MM.1S (cell line): Measurements from ENCODE around the gene IL1B.

Experiments
- DNase-seq: peaks from one replicate; pipeline ENCODE4 v3.0.0-alpha.2; 2015
- H2AFZ ChIP-seq: fragments of 300-600 bp; sonication (generic); 2 replicates; pipeline ENCODE4 v1.6.0; 2016; ENCODE audit warnings: antibody characterized with exemption, low read length
- H3F3A ChIP-seq: fragments of 300-600 bp; sonication (generic); 2 replicates; pipeline ENCODE4 v1.6.1; 2016; ENCODE audit warnings: mild to moderate bottlenecking, antibody characterized with exemption, low read length, moderate library complexity, mixed read lengths; ENCODE audit not compliant: insufficient read depth
- H3K27ac ChIP-seq: fragments of 300-600 bp; sonication (generic); 2 replicates; pipeline ENCODE4 v1.5.1; 2016; ENCODE audit warnings: mild to moderate bottlenecking, low read length
- H3K27me3 ChIP-seq: fragments of 300-600 bp; sonication (generic); replicated peaks from 2 replicates; pipeline ENCODE4 v1.6.0; 2016; ENCODE audit warnings: low read length; ENCODE audit not compliant: insufficient read depth
- H3K36me3 ChIP-seq: fragments of 300-600 bp; sonication (generic); replicated peaks from 2 replicates; pipeline ENCODE4 v1.6.1; 2016; ENCODE audit warnings: mild to moderate bottlenecking, low read length, mixed read lengths; ENCODE audit not compliant: insufficient read depth
- H3K4me1 ChIP-seq: fragments of 300-600 bp; sonication (generic); 2 replicates; pipeline ENCODE4 v1.6.1; 2016; ENCODE audit warnings: low read length, mixed read lengths
- H3K4me2 ChIP-seq: fragments of 300-600 bp; sonication (generic); 2 replicates; pipeline ENCODE4 v1.6.0; 2016; ENCODE audit warnings: low read depth, low read length
- H3K4me3 ChIP-seq: fragments of 300-600 bp; sonication (generic); 2 replicates; pipeline ENCODE4 v1.5.1; 2016; ENCODE audit warnings: low read length, mixed read lengths
- H3K79me2 ChIP-seq: fragments of 300-600 bp; sonication (generic); 2 replicates; pipeline ENCODE4 v1.6.1; 2016; ENCODE audit warnings: mixed run types, low read length, mixed read lengths
- H3K9ac ChIP-seq: fragments of 300-600 bp; sonication (generic); 2 replicates; pipeline ENCODE4 v1.6.1; 2016; ENCODE audit warnings: low read length, mixed read lengths
- H3K9me2 ChIP-seq: fragments of 300-600 bp; sonication (generic); replicated peaks from 2 replicates; pipeline ENCODE4 v1.6.1; 2016; ENCODE audit warnings: mild to moderate bottlenecking, low read length, mixed read lengths; ENCODE audit not compliant: insufficient read depth
- H3K9me3 ChIP-seq: fragments of 300-600 bp; sonication (generic); replicated peaks from 2 replicates; pipeline ENCODE4 v1.6.1; 2016; ENCODE audit warnings: mild to moderate bottlenecking, low read length, mixed read lengths; ENCODE audit not compliant: insufficient read depth
- H4K20me1 ChIP-seq: fragments of 300-600 bp; sonication (generic); 2 replicates; pipeline ENCODE4 v1.6.1; 2016; ENCODE audit warnings: mild to moderate bottlenecking, low read length, moderate library complexity, mixed read lengths; ENCODE audit not compliant: insufficient read depth
- EZH2 ChIP-seq: fragments of 300-600 bp; sonication (generic); optimal IDR thresholded peaks from 2 replicates; pipeline ENCODE3; 2017; ENCODE audit warnings: low read depth, mild to moderate bottlenecking, antibody characterized with exemption, low read length, mixed read lengths
- EZH2phosphoT487 ChIP-seq: fragments of 300-600 bp; sonication (generic); IDR thresholded peaks from 2 replicates; pipeline ENCODE4 v1.6.1; 2018; ENCODE audit warnings: antibody characterized with exemption, low read length
- TF ChIP-seq, protein P1 (sequence below): fragments of 300-600 bp; sonication (generic); IDR thresholded peaks from 2 replicates; pipeline ENCODE4 v1.5.1; 2016; ENCODE audit warnings: antibody characterized with exemption, low read length, mixed read lengths

The IL1B gene

GRCh38 chr2:112818094-112818902, 18.3 kb downstream of the IL1B start:
- Histone ChIP-seq H2AFZ (no peak overlapping the region), H3K79me2 (no peaks in the 10 kb centered on the region), H3K9me2 (no peaks in the 10 kb centered on the region), H3K27ac (no peak overlapping the region), H3K27me3 (no peaks in the 10 kb centered on the region), H4K20me1 (no peaks in the 10 kb centered on the region), H3K4me2 (no peak overlapping the region), H3F3A (no peaks in the 10 kb centered on the region), H3K9me3 (no peaks in the 10 kb centered on the region), H3K36me3 (no peaks in the 10 kb centered on the region), H3K4me3 (no peak overlapping the region), H3K4me1 (no peaks in the 10 kb centered on the region), H3K9ac (no peak overlapping the region)
- TF ChIP-seq, protein P1, sequence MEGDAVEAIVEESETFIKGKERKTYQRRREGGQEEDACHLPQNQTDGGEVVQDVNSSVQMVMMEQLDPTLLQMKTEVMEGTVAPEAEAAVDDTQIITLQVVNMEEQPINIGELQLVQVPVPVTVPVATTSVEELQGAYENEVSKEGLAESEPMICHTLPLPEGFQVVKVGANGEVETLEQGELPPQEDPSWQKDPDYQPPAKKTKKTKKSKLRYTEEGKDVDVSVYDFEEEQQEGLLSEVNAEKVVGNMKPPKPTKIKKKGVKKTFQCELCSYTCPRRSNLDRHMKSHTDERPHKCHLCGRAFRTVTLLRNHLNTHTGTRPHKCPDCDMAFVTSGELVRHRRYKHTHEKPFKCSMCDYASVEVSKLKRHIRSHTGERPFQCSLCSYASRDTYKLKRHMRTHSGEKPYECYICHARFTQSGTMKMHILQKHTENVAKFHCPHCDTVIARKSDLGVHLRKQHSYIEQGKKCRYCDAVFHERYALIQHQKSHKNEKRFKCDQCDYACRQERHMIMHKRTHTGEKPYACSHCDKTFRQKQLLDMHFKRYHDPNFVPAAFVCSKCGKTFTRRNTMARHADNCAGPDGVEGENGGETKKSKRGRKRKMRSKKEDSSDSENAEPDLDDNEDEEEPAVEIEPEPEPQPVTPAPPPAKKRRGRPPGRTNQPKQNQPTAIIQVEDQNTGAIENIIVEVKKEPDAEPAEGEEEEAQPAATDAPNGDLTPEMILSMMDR, result no peak
- TF ChIP-seq EZH2phosphoT487 (no peak), EZH2 (no peak)
- no peak for DNase-seq

- Histone ChIP-seq H4K20me1 (no peaks in the 10 kb centered on the region), H2AFZ (no peak overlapping the region), H3K27me3 (no peaks in the 10 kb centered on the region), H3K27ac (no peak overlapping the region), H3K4me3 (no peak overlapping the region), H3K4me2 (no peak overlapping the region), H3F3A (no peaks in the 10 kb centered on the region), H3K9me3 (no peaks in the 10 kb centered on the region), H3K9me2 (no peaks in the 10 kb centered on the region), H3K36me3 (no peaks in the 10 kb centered on the region), H3K79me2 (no peaks in the 10 kb centered on the region), H3K4me1 (no peaks in the 10 kb centered on the region), H3K9ac (no peak overlapping the region)
- DNase-seq, result no peak
- TF ChIP-seq, protein P1, result no peak
- TF ChIP-seq EZH2phosphoT487 (no peak), EZH2 (no peak)
Observed at GRCh38 chr2:112817082-112817689, 19.4 kb downstream of the IL1B start.

DNA sequence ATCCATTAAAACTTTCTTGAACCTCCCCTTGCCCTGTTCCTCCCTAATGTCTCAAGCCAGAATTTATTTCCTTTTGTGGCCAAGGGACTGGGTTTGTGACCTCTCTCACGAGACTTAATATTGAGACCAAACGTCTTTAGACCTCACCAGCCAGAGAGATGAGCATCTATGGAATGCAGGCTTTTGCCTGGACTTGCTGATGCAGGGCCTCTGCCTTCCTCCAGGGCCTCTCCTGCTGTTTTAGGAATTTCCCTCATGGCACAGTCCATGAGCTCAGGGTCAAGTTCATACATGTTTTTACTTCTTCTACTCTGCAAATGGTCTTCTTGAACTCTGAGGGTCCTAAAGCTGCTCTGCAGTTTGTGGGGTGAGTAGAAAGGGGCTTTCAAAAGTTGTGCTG, 22.3 kb downstream of the IL1B start:
- H3K9me3 ChIP-seq, result no peaks in the 10 kb centered on the region
- no peak overlapping the region for H3K4me2 ChIP-seq
- H3K36me3 ChIP-seq, result no peaks in the 10 kb centered on the region
- no peaks in the 10 kb centered on the region for H3K79me2 ChIP-seq
- no peak overlapping the region for H2AFZ ChIP-seq
- no peaks in the 10 kb centered on the region for H3K4me1 ChIP-seq
- no peaks in the 10 kb centered on the region for H3F3A ChIP-seq
- no peaks in the 10 kb centered on the region for H3K9me2 ChIP-seq
- no peak for DNase-seq
- H3K4me3 ChIP-seq, result no peak overlapping the region
- H3K27me3 ChIP-seq, result no peaks in the 10 kb centered on the region
- TF ChIP-seq EZH2phosphoT487 (no peak), EZH2 (no peak)
- TF ChIP-seq, protein P1, result no peak
- H3K9ac ChIP-seq, result no peak overlapping the region
- H3K27ac ChIP-seq, result no peak overlapping the region
- H4K20me1 ChIP-seq, result no peaks in the 10 kb centered on the region
